AG04450 (cell line): ENCODE measurements around the gene RGS7. TPM values are rescaled to one million over a fixed set of nuclear protein-coding genes. Genes with fewer than 3 reads are reported as not detected.
"Not testable (repeated sequence)": the region's sequence is repeated elsewhere in the genome, so short reads cannot be mapped to it uniquely, and the experiment has no call there.

Source experiments
- CTCF ChIA-PET: fragments of 300-600, 350-600 bp; formaldehyde crosslinking; extraction: SDS; loops from one replicate; lab custom pipeline; 2022; ENCODE audit warnings: antibody characterized with exemption, inconsistent platforms; lab: Charles Lee
- POLR2A ChIA-PET: fragments of 350-600 bp; formaldehyde crosslinking; extraction: SDS; loops from one replicate; lab custom pipeline; 2021; ENCODE audit warnings: antibody characterized with exemption, inconsistent platforms; lab: Yijun Ruan, JAX
- DNase-seq: peaks from one replicate; pipeline ENCODE4 v3.0.0-alpha.2; 2011; ENCODE audit warnings: low read depth, low spot score
- H3K27ac ChIP-seq: one replicate; pipeline ENCODE4 v1.5.1; 2012; ENCODE audit warnings: low read depth, low read length, control low read depth
- H3K27me3 ChIP-seq: one replicate; pipeline ENCODE4 v1.6.0; 2012; ENCODE audit warnings: low read length; ENCODE audit not compliant: control insufficient read depth, insufficient read depth
- H3K4me3 ChIP-seq: 2 replicates; pipeline ENCODE4 v1.5.1; 2011; ENCODE audit warnings: mild to moderate bottlenecking, low read depth, low read length, control low read depth
- H3K9me3 ChIP-seq: 2 replicates; pipeline ENCODE4 v1.5.1; 2012; ENCODE audit warnings: low read length; ENCODE audit not compliant: control insufficient read depth, insufficient read depth
- polyA plus RNA-seq: library from polyadenylated mRNA; depleted of rRNA; stranded (reverse); fragments of >200 nt; gene quantifications from 2 replicates; pipeline ENCODE4 v1.2.3, GENCODE V29; 2011
- TF ChIP-seq, protein P1 (sequence below): IDR thresholded peaks from 2 replicates; pipeline ENCODE4 v1.5.1; 2011; ENCODE audit warnings: low read depth, low read length, control low read depth, inconsistent platforms

Gene RGS7
- polyA plus RNA-seq, 1 experiment: 0.29 TPM

DNA sequence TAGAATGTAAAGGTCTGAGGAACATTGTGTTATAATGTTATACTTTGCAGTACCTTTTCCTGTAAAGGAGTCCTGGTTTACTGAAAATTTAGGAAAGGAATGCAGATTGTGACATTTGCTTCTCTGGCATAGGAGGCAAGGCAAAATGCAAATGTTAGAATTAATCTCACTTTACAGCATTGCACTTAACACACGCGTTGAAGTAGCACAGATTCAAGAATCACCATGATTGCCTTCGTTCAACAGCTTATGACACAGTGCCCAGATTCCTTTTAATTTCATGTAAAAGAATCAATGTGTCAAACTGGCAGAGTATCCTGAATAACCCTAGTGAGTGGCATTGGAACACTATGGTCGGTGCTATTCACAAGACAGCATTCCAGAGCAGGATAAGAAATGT lies 47.4 kb downstream of the RGS7 start:
- no peaks in the 10 kb centered on the region for H3K27me3 ChIP-seq
- H3K9me3 ChIP-seq: peaks cover 13% of the 10 kb centered on the region; the same call in 1 of the 2 replicates
- no peak overlapping the region for H3K27ac ChIP-seq
- TF ChIP-seq, protein P1, sequence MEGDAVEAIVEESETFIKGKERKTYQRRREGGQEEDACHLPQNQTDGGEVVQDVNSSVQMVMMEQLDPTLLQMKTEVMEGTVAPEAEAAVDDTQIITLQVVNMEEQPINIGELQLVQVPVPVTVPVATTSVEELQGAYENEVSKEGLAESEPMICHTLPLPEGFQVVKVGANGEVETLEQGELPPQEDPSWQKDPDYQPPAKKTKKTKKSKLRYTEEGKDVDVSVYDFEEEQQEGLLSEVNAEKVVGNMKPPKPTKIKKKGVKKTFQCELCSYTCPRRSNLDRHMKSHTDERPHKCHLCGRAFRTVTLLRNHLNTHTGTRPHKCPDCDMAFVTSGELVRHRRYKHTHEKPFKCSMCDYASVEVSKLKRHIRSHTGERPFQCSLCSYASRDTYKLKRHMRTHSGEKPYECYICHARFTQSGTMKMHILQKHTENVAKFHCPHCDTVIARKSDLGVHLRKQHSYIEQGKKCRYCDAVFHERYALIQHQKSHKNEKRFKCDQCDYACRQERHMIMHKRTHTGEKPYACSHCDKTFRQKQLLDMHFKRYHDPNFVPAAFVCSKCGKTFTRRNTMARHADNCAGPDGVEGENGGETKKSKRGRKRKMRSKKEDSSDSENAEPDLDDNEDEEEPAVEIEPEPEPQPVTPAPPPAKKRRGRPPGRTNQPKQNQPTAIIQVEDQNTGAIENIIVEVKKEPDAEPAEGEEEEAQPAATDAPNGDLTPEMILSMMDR: no peak
- no peak for DNase-seq
- ChIA-PET CTCF (interaction anchor here (0.6 kb wide), 2 partner anchors 302 to 350 kb away, joined by 3 to 9 read pairs; no protein-coding TSS in a partner anchor), POLR2A (no interaction called here)
- H3K4me3 ChIP-seq: no peak overlapping the region

DNA sequence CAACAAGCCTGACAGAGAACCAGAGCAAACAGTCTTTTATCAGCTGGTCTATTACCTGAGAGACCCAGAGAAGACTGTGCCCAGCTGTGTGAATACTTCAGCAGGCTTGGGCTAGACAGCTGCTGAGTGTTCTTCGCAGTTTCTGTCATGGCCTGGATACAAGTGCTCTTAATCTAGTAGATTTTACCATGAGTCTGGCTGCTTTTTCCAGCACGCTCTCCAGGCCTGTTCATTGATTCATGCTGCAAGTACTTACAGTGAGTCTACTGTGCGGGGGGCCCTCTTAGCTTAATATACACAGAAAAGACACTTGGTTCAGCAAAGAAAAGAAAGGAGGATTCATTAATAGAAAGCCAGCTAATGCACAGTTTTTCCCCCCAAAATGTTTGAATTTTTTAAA lies 48.5 kb downstream of the RGS7 start:
- TF ChIP-seq, protein P1: no peak
- no peak for DNase-seq
- CTCF ChIA-PET: no interaction called here
- no peak overlapping the region for H3K27ac ChIP-seq
- peaks cover 18% of the 10 kb centered on the region for H3K9me3 ChIP-seq
- no peak overlapping the region for H3K4me3 ChIP-seq
- H3K27me3 ChIP-seq: no peaks in the 10 kb centered on the region
- POLR2A ChIA-PET: no interaction called here

DNA sequence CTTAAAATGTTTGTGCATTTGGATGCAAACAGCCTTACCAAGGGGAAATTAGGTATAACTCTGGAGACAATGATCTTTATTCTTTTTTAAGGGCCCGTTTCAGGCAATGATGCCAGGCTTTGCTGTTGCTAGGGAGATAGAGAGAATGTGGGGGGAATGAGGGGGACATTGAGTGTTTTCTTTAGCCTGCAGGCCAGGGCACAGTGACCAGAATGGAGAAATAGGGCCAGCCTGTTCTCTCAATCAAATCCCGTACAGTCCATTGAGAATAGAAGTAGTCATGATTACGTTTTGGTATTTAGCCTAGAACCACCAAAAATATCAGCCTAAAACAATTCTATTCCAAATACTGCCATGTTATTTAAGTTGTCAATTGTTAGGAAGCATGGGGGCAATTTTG lies 49.0 kb downstream of the RGS7 start:
- POLR2A ChIA-PET: no interaction called here
- CTCF ChIA-PET: no interaction called here
- H3K4me3 ChIP-seq: no peak overlapping the region
- no peak for DNase-seq
- H3K9me3 ChIP-seq: peaks cover 18% of the 10 kb centered on the region
- no peak overlapping the region for H3K27ac ChIP-seq
- TF ChIP-seq, protein P1: no peak
- H3K27me3 ChIP-seq: no peaks in the 10 kb centered on the region

DNA sequence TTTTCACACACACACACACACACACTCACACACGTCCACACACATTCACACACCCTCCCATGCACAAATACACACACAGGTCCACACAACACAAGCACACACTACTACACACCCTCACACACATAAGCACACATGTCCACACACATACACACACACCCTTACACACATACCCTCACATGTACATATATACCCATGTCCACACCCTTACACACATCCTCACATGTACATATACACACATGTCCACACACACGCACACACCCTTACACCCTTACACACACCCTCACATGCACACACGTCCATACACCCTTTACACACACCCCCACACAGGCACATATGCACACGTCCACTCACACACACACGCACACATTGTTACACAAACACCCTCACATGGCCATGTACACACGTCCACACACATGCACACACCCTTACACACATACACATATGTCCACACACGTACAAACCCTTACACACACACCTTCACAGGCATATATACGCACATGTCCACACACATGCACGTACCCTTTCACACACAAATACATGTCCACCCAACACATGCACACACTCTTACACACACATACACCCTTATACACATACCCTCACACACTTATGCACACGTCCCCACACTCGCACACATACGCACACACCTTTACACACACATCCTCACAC lies 50.7 kb downstream of the RGS7 start:
- POLR2A ChIA-PET: no interaction called here
- H3K27me3 ChIP-seq: no peaks in the 10 kb centered on the region
- H3K27ac ChIP-seq: no peak overlapping the region
- no peak for DNase-seq
- TF ChIP-seq, protein P1: no peak
- no peak overlapping the region for H3K4me3 ChIP-seq
- H3K9me3 ChIP-seq: peaks cover 21% of the 10 kb centered on the region
- CTCF ChIA-PET: no interaction called here

DNA sequence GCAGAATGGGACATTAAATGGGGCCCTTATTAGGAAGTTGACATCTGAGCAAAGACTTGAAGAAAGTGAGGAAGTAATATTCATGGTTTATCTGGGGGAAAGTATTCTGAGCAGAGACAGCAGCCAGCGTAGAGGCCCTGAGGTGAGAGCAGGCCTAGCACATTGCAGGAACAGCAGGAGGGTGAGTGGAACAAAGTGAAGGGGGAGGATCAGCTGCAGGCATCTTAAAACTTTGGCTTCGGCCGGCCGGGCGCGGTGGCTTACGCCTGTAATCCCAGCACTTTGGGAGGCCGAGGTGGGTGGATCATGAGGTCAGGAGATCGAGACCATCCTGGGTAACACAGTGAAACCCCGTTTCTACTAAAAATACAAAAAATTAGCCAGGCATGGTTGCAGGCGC lies 55.0 kb downstream of the RGS7 start:
- POLR2A ChIA-PET, H3K27me3 ChIP-seq, H3K4me3 ChIP-seq, CTCF ChIA-PET, DNase-seq, H3K27ac ChIP-seq: not testable (repeated sequence)
- peaks cover 21% of the 10 kb centered on the region for H3K9me3 ChIP-seq
